Measurements from ENCODE around the gene SHANK1. TPM values are rescaled to one million over a fixed set of nuclear protein-coding genes. Genes with fewer than 3 reads are reported as not detected.

The SHANK1 gene
- total and polyA plus RNA-seq, 12 donors: 1.5 to 22.6 (median 9.0) TPM

DNA sequence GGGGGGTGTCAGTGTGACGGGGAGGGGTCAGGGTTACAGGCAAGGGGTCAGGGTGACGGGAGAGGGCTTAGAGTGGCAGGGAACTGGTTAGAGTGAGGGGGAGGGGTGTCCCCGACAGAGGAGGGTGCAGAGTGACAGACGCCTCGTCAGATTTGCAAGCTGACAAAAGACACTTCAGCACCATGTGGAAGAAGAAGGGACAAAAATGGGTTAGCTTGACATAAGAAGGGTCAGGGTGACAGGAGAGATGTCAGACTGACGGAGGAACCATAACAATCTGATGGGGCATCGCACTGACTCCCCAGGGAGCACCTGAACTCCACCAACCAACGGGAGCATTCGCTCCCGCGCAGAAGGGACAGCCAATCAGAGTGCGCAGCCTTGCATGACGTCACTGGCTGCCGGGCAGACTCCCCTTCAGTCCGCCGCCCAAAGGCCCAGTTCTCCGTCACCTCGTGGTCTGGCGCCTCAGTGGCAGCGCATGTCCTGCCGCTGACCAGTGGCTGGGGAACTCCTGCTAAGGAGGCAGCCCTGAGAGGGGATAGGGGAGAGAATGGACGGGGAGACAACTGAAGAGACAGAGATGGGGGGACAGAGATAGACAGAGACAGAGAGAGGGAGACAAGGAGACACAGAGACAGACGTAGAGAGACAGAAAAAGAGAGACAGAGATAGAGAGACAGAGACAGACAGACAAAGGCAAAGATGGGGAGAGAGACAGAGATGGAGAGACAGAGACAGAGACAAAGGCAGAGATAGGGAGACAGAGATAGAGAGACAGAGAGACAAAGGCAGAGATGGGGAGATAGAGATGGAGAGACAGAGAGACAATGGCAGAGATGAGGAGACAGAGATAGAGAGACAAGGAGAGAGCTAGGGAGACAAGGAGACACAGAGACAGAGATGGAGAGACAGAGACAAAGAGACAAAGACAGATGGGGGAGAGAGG is 40.2 kb downstream of the SHANK1 start:
- TF ChIP-seq, protein P1, sequence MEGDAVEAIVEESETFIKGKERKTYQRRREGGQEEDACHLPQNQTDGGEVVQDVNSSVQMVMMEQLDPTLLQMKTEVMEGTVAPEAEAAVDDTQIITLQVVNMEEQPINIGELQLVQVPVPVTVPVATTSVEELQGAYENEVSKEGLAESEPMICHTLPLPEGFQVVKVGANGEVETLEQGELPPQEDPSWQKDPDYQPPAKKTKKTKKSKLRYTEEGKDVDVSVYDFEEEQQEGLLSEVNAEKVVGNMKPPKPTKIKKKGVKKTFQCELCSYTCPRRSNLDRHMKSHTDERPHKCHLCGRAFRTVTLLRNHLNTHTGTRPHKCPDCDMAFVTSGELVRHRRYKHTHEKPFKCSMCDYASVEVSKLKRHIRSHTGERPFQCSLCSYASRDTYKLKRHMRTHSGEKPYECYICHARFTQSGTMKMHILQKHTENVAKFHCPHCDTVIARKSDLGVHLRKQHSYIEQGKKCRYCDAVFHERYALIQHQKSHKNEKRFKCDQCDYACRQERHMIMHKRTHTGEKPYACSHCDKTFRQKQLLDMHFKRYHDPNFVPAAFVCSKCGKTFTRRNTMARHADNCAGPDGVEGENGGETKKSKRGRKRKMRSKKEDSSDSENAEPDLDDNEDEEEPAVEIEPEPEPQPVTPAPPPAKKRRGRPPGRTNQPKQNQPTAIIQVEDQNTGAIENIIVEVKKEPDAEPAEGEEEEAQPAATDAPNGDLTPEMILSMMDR (IDR thresholded peaks at IDR 0.05): no peak
- no peak for TF ChIP-seq POLR2A (IDR thresholded peaks at IDR 0.05)
- intact Hi-C loops (cut with DNase I): no loop called here
- Histone ChIP-seq H3K36me3 (replicated peaks in 1 of 2) (no peaks in the 10 kb centered on the region), H3K27ac (no peak overlapping the region), H3K27me3 (no peaks in the 10 kb centered on the region), H3K9me3 (replicated peaks in 1 of 3) (no peaks in the 10 kb centered on the region), H3K4me1 (replicated peaks in 1 of 2) (no peaks in the 10 kb centered on the region), H3K4me3 (no peak overlapping the region)
- peak; percentile 72 to 95 (median 84) for DNase-seq
- WGBS, 4 donors: 12 to 22% (median 20%) methylated on average over 22 to 23 of the region's 23 CpGs

DNA sequence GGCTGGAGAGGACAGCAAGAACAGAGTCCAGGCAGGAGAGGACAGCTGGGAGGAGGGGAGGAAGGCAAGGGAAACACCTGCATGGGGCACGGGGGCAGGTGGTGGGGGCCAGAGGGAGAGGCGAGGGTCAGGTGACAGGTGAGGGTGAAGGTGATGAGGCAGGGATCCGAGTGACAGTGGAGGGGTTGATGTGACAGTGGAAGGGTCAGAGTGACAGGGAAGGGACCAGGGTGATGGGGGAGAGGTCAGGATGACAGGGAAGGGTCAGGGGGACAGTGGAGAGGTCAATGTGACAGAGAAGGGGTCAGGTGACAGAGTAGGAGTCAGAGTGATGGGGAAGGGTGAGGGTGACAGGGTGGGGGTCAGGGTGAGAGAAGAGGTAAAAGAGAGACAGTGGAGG is 41.3 kb downstream of the SHANK1 start:
- no peak for DNase-seq
- no peaks in the 10 kb centered on the region for H3K4me1 ChIP-seq (replicated peaks in 1 of 2)
- H3K4me3 ChIP-seq: no peak overlapping the region
- H3K27ac ChIP-seq: no peak overlapping the region
- intact Hi-C loops (cut with DNase I): no loop called here
- WGBS, 4 donors: 67 to 75% (median 72%) methylated on average over 3 of the region's 3 CpGs
- no peaks in the 10 kb centered on the region for H3K9me3 ChIP-seq (replicated peaks in 1 of 3)
- H3K36me3 ChIP-seq (replicated peaks in 1 of 2): no peaks in the 10 kb centered on the region
- H3K27me3 ChIP-seq: no peaks in the 10 kb centered on the region
- no peak for TF ChIP-seq POLR2A (IDR thresholded peaks at IDR 0.05)
- TF ChIP-seq, protein P1 (IDR thresholded peaks at IDR 0.05): no peak

DNA sequence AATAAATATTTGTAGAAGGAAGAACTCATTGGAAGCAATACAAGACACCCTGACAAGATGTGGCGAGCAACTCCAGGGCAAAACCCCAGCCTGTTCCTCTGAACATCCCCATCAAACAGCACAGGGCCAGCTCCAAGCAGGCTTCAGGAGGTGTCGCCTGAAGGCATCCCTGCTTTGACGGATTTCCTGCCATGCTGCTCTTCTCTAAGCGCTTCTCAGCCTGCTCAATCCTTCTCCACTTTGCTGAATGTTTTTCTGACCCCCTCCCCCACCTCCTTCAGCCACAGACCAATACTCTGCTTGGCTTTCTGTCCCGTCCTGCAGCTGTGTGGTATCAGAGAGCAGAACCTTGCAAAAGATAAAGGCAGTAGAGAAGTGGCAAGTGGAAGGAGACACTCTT is 42.0 kb downstream of the SHANK1 start:
- WGBS, 4 donors: 74 to 87% (median 81%) methylated on average over 5 of the region's 5 CpGs
- no peak overlapping the region for H3K4me3 ChIP-seq
- intact Hi-C loops (cut with DNase I): no loop called here
- no peak for TF ChIP-seq POLR2A (IDR thresholded peaks at IDR 0.05)
- TF ChIP-seq, protein P1 (IDR thresholded peaks at IDR 0.05): no peak
- no peaks in the 10 kb centered on the region for H3K36me3 ChIP-seq (replicated peaks in 1 of 2)
- no peaks in the 10 kb centered on the region for H3K4me1 ChIP-seq (replicated peaks in 1 of 2)
- no peaks in the 10 kb centered on the region for H3K9me3 ChIP-seq (replicated peaks in 1 of 3)
- H3K27me3 ChIP-seq: no peaks in the 10 kb centered on the region
- no peak for DNase-seq
- H3K27ac ChIP-seq: no peak overlapping the region

DNA sequence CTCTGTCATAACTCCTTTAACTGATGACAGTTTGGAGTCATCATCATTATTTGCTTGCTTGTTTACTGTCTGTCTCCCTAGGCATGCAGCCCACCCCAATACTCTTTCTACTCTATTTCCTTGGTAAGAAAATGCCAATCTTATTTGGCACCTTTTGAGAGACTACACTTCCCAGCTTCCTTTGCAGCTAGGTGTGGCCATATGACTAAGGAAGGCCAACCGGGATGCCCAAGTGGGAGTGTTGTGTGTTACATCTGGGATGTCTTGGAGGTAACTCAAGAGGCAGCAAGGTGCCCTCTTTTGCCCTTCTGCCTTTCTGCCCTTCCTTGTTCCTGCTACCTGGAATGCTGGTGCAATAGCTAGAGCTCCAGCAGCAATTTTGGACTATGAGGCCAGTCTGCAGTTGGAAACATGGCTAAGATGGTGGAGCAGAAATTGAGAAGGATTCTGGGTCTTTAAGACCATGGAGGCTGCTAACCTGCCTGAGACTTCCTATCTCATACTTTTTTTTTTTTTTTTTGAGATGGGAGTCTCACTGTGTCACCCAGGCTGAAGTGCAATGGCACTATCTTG is 42.9 kb downstream of the SHANK1 start:
- TF ChIP-seq POLR2A (IDR thresholded peaks at IDR 0.05): no peak
- TF ChIP-seq, protein P1 (IDR thresholded peaks at IDR 0.05): no peak
- no peak for DNase-seq
- Histone ChIP-seq H3K27me3 (no peaks in the 10 kb centered on the region), H3K36me3 (replicated peaks in 1 of 2) (no peaks in the 10 kb centered on the region), H3K27ac (no peak overlapping the region), H3K4me3 (no peak overlapping the region), H3K9me3 (replicated peaks in 1 of 3) (no peaks in the 10 kb centered on the region), H3K4me1 (replicated peaks in 1 of 2) (no peaks in the 10 kb centered on the region)
- 67 to 88% (median 78%) methylated on average over 1 of the region's 1 CpG for WGBS, 4 donors
- intact Hi-C loops (cut with DNase I): no loop called here
